HepG2 (cell line): ENCODE results near the gene ZNF507. TPM values are rescaled to one million over a fixed set of nuclear protein-coding genes. Genes with fewer than 3 reads are reported as not detected.

ENCODE experiments used
- ATM ChIP-seq: fragments of 450-650 bp; IDR thresholded peaks from 2 replicates; pipeline ENCODE4 v1.7.1; 2017; ENCODE audit warnings: mild to moderate bottlenecking, borderline replicate concordance
- EZH2 ChIP-seq: conservative IDR thresholded peaks from 2 replicates; pipeline ENCODE4 v1.6.1; 2012; ENCODE audit warnings: mild to moderate bottlenecking, low read depth, low read length, moderate library complexity
- FOXC1 ChIP-seq: sonication (generic); formaldehyde crosslinking; IDR thresholded peaks from 2 replicates; pipeline ENCODE4 v1.8.0; 2022; ENCODE audit warnings: mild to moderate bottlenecking, missing genetic modification reagents, borderline replicate concordance
- HCFC1 ChIP-seq: fragments of 150-350 bp; IDR thresholded peaks from 2 replicates; pipeline ENCODE4 v1.6.1; 2014; ENCODE audit warnings: low read depth, low read length
- TCF12 ChIP-seq, 2 experiments: fragments of 450-650 bp in 1 of 2; sonication (generic) in 1 of 2; formaldehyde crosslinking in 1 of 2; IDR thresholded peaks; 2 replicates each; pipeline versions ENCODE4 v1.6.1 to v1.8.0; 2017 to 2022; ENCODE audit warnings: antibody characterized with exemption in 1 of 2, mild to moderate bottlenecking in 1 of 2, missing genetic modification reagents in 1 of 2, moderate library complexity in 1 of 2
- TRIM24 ChIP-seq: sonication (generic); formaldehyde crosslinking; IDR thresholded peaks from 2 replicates; pipeline ENCODE4 v1.8.0; 2022; ENCODE audit warnings: mild to moderate bottlenecking, missing genetic modification reagents
- U2AF1 ChIP-seq: fragments of 200-400 bp; formaldehyde crosslinking; optimal IDR thresholded peaks from 2 replicates; pipeline ENCODE3; 2017; ENCODE audit warnings: mild to moderate bottlenecking, low read depth, low read length
- UBTF ChIP-seq: sonication (generic); formaldehyde crosslinking; IDR thresholded peaks from 2 replicates; pipeline ENCODE4 v1.4.0; 2020; ENCODE audit warnings: mild to moderate bottlenecking, missing genetic modification reagents
- ZFP41 ChIP-seq: sonication (generic); formaldehyde crosslinking; IDR thresholded peaks from 2 replicates; pipeline ENCODE4 v1.4.0; 2020; ENCODE audit warnings: mild to moderate bottlenecking, missing genetic modification reagents, borderline replicate concordance
- ZNF234 ChIP-seq: sonication (generic); formaldehyde crosslinking; conservative IDR thresholded peaks from 2 replicates; pipeline ENCODE4 v1.5.1; 2020; ENCODE audit warnings: mild to moderate bottlenecking, missing genetic modification reagents
- ZNF260 ChIP-seq: sonication (generic); formaldehyde crosslinking; IDR thresholded peaks from 2 replicates; pipeline ENCODE4 v1.4.0; 2020; ENCODE audit warnings: missing genetic modification reagents, low read depth, mild to moderate bottlenecking, borderline replicate concordance
- ZNF280B ChIP-seq: sonication (generic); formaldehyde crosslinking; IDR thresholded peaks from 2 replicates; pipeline ENCODE4 v1.5.0; 2020; ENCODE audit warnings: missing genetic modification reagents, mild to moderate bottlenecking, borderline replicate concordance
- ZNF546 ChIP-seq: sonication (generic); formaldehyde crosslinking; conservative IDR thresholded peaks from 2 replicates; pipeline ENCODE4 v1.8.1; 2023; ENCODE audit warnings: mild to moderate bottlenecking, missing genetic modification reagents
- ZNF569 ChIP-seq: sonication (generic); formaldehyde crosslinking; IDR thresholded peaks from 2 replicates; pipeline ENCODE4 v1.5.0; 2020; ENCODE audit warnings: mild to moderate bottlenecking, missing genetic modification reagents, moderate library complexity, borderline replicate concordance
- ZNF589 ChIP-seq: sonication (generic); formaldehyde crosslinking; conservative IDR thresholded peaks from 2 replicates; pipeline ENCODE4 v1.8.0; 2022; ENCODE audit warnings: mild to moderate bottlenecking, moderate library complexity, missing genetic modification reagents
- ZNF616 ChIP-seq: sonication (generic); formaldehyde crosslinking; IDR thresholded peaks from 2 replicates; pipeline ENCODE4 v1.5.0; 2020; ENCODE audit warnings: low read depth, mild to moderate bottlenecking, missing genetic modification reagents
- ZNF83 ChIP-seq: sonication (generic); formaldehyde crosslinking; IDR thresholded peaks from 2 replicates; pipeline ENCODE4 v1.4.0; 2020; ENCODE audit warnings: missing genetic modification reagents, mild to moderate bottlenecking, borderline replicate concordance
- ZSCAN20 ChIP-seq: sonication (generic); formaldehyde crosslinking; IDR thresholded peaks from 2 replicates; pipeline ENCODE4 v1.4.0; 2020; ENCODE audit warnings: missing genetic modification reagents, mild to moderate bottlenecking, borderline replicate concordance
- polyA plus RNA-seq, 8 experiments: library from polyadenylated mRNA; depleted of rRNA in 3 of 8; stranded (reverse) in 7 of 8; unstranded in 1 of 8; fragments of >200 nt; fragmentation: Illumina TruSeq in 4 of 8; extraction: Trizol in 4 of 8; gene quantifications; 2 replicates each; pipeline versions ENCODE4 v1.2.1 to v1.2.3, GENCODE V29; 2011 to 2016; ENCODE audit warnings: low read depth in 4 of 8, missing spikeins in 1 of 8, mixed read lengths in 1 of 8; ENCODE audit not compliant: insufficient read depth in 1 of 8
- total RNA-seq, 5 experiments: library from RNA; depleted of rRNA; stranded (reverse); fragments of >200 nt; fragmentation: Illumina TruSeq; extraction: Trizol; gene quantifications; 2 replicates each; pipeline ENCODE4 v1.2.3, GENCODE V29; 2016; ENCODE audit warnings: low read depth in 1 of 5
- TF ChIP-seq, protein P1 (sequence below): sonication (generic); formaldehyde crosslinking; IDR thresholded peaks from 2 replicates; pipeline ENCODE4 v1.4.0; 2020; ENCODE audit warnings: missing genetic modification reagents

The ZNF507 gene
- total and polyA plus RNA-seq, 2 of the 13 experiments (the other 11 are each of a cell fraction or from before 2014, with no cell fraction given), result 7.3 to 10.9 TPM

- no peak for TF ChIP-seq ZNF280B (CRISPR knock-in tag)
- TF ChIP-seq U2AF1, result no peak
- no peak for TF ChIP-seq FOXC1 (CRISPR knock-in tag)
- TF ChIP-seq ATM, result no peak
- no peak for TF ChIP-seq ZFP41 (CRISPR knock-in tag)
- no peak for TF ChIP-seq ZNF260 (CRISPR knock-in tag)
- TF ChIP-seq TCF12 (IDR thresholded peaks at IDR 0.05), result no peak
- no peak for TF ChIP-seq TCF12 (CRISPR knock-in tag; IDR thresholded peaks at IDR 0.05)
- no peak; the same call in 1 of the 2 replicates for TF ChIP-seq ZNF589 (CRISPR knock-in tag)
- TF ChIP-seq, protein P1, sequence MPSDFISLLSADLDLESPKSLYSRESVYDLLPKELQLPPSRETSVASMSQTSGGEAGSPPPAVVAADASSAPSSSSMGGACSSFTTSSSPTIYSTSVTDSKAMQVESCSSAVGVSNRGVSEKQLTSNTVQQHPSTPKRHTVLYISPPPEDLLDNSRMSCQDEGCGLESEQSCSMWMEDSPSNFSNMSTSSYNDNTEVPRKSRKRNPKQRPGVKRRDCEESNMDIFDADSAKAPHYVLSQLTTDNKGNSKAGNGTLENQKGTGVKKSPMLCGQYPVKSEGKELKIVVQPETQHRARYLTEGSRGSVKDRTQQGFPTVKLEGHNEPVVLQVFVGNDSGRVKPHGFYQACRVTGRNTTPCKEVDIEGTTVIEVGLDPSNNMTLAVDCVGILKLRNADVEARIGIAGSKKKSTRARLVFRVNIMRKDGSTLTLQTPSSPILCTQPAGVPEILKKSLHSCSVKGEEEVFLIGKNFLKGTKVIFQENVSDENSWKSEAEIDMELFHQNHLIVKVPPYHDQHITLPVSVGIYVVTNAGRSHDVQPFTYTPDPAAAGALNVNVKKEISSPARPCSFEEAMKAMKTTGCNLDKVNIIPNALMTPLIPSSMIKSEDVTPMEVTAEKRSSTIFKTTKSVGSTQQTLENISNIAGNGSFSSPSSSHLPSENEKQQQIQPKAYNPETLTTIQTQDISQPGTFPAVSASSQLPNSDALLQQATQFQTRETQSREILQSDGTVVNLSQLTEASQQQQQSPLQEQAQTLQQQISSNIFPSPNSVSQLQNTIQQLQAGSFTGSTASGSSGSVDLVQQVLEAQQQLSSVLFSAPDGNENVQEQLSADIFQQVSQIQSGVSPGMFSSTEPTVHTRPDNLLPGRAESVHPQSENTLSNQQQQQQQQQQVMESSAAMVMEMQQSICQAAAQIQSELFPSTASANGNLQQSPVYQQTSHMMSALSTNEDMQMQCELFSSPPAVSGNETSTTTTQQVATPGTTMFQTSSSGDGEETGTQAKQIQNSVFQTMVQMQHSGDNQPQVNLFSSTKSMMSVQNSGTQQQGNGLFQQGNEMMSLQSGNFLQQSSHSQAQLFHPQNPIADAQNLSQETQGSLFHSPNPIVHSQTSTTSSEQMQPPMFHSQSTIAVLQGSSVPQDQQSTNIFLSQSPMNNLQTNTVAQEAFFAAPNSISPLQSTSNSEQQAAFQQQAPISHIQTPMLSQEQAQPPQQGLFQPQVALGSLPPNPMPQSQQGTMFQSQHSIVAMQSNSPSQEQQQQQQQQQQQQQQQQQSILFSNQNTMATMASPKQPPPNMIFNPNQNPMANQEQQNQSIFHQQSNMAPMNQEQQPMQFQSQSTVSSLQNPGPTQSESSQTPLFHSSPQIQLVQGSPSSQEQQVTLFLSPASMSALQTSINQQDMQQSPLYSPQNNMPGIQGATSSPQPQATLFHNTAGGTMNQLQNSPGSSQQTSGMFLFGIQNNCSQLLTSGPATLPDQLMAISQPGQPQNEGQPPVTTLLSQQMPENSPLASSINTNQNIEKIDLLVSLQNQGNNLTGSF (CRISPR knock-in tag), result no peak
- no peak for TF ChIP-seq TRIM24 (CRISPR knock-in tag)
- TF ChIP-seq ZNF616 (CRISPR knock-in tag), result no peak
- no peak for TF ChIP-seq ZSCAN20 (CRISPR knock-in tag)
- no peak for TF ChIP-seq UBTF (CRISPR knock-in tag)
- TF ChIP-seq ZNF546 (CRISPR knock-in tag), result no peak
- no peak for TF ChIP-seq ZNF234
- no peak for TF ChIP-seq ZNF83 (CRISPR knock-in tag)
- TF ChIP-seq EZH2, result no peak
- TF ChIP-seq ZNF569, result no peak
- no peak for TF ChIP-seq HCFC1
Observed at GRCh38 chr19:32373585-32374295, 28.3 kb downstream of the ZNF507 start (continued).
